Thoracic aorta (tissue), 2 donors: ENCODE measurements around the gene TADA3. TPM values are rescaled to one million over a fixed set of nuclear protein-coding genes. Genes with fewer than 3 reads are reported as not detected.
A peak's percentile ranks its signal among the peaks of the same experiment; 100 is the strongest.

Experiments used
- ATAC-seq: fragments of 150-250 bp; one replicate; pipeline ENCODE4 v1.8.0; 2017; ENCODE audit warnings: low read depth; ENCODE audit not compliant: insufficient number of reproducible peaks, low FRiP score
- DNase-seq: peaks from one replicate; pipeline ENCODE4 v3.0.0-alpha.2; 2020; ENCODE audit warnings: low spot score
- H3K27ac ChIP-seq, 2 donors: fragments of 200-600 bp; sonication (generic); 1 replicate in 1 of 2; 2 replicates in 1 of 2; pipeline ENCODE4 v1.5.1; 2016; ENCODE audit warnings: mild to moderate bottlenecking in 2 of 2, moderate library complexity in 2 of 2
- H3K27me3 ChIP-seq: fragments of 200-600 bp; sonication (generic); replicated peaks from 2 replicates; pipeline ENCODE4 v1.6.0; 2016; ENCODE audit warnings: mild to moderate bottlenecking; ENCODE audit not compliant: insufficient read depth
- H3K36me3 ChIP-seq: fragments of 200-600 bp; sonication (generic); one replicate; pipeline ENCODE4 v1.5.1; 2016
- H3K4me1 ChIP-seq, 2 donors: fragments of 200-600 bp; sonication (generic); 1 replicate in 1 of 2; 2 replicates in 1 of 2; pipeline versions ENCODE4 v1.5.1 to v1.6.0; 2016; ENCODE audit warnings: low read depth in 2 of 2, mild to moderate bottlenecking in 1 of 2; ENCODE audit not compliant: control insufficient read depth in 1 of 2
- H3K4me3 ChIP-seq: fragments of 200-600 bp; sonication (generic); 2 replicates; pipeline ENCODE4 v1.5.1; 2016; ENCODE audit warnings: mild to moderate bottlenecking
- H3K9me3 ChIP-seq: fragments of 200-600 bp; sonication (generic); 2 replicates; pipeline ENCODE4 v1.5.1; 2016
- total RNA-seq, 2 donors: library from RNA; depleted of rRNA; stranded (reverse); fragments of >200 nt; gene quantifications; one replicate each; pipeline versions ENCODE4 v1.1.0 to v1.2.3, GENCODE V29; 2016
- TF ChIP-seq, protein P1 (sequence below): fragments of 200-600 bp; sonication (generic); IDR thresholded peaks from one replicate; pipeline ENCODE4 v1.5.1; 2019; ENCODE audit warnings: antibody characterized with exemption

Gene TADA3
- total RNA-seq, 2 donors from 2014 or later = 61.7 to 73.6 TPM

DNA sequence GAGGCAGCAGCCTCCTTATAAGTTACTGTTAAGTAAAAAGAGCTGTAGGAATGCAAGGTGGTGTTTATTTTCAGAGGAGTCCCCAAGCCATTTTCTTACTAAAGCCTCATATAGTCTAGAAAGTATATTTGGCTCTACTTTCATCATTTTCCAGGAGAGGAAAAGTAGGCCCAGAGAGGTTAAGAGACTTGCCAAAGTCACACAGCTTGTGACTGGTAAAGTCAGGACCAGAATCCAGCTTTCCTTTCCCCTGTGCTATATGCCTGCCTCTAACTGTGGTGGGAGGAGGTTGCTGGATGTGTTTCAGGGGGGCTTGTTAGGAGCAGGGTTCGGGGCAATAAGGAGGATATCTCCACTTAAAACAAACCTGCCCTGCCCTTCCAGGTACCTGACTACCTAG lies 49.7 kb downstream of the TADA3 start:
- DNase-seq = no peak
- Histone ChIP-seq H3K27me3 (no peaks in the 10 kb centered on the region), H3K36me3 (peaks cover 97% of the 10 kb centered on the region), H3K4me1 (no peaks in the 10 kb centered on the region), H3K9me3 (no peaks in the 10 kb centered on the region), H3K4me3 (no peak overlapping the region), H3K27ac (no peak overlapping the region)
- no peak for ATAC-seq
- TF ChIP-seq, protein P1, sequence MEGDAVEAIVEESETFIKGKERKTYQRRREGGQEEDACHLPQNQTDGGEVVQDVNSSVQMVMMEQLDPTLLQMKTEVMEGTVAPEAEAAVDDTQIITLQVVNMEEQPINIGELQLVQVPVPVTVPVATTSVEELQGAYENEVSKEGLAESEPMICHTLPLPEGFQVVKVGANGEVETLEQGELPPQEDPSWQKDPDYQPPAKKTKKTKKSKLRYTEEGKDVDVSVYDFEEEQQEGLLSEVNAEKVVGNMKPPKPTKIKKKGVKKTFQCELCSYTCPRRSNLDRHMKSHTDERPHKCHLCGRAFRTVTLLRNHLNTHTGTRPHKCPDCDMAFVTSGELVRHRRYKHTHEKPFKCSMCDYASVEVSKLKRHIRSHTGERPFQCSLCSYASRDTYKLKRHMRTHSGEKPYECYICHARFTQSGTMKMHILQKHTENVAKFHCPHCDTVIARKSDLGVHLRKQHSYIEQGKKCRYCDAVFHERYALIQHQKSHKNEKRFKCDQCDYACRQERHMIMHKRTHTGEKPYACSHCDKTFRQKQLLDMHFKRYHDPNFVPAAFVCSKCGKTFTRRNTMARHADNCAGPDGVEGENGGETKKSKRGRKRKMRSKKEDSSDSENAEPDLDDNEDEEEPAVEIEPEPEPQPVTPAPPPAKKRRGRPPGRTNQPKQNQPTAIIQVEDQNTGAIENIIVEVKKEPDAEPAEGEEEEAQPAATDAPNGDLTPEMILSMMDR = no peak

DNA sequence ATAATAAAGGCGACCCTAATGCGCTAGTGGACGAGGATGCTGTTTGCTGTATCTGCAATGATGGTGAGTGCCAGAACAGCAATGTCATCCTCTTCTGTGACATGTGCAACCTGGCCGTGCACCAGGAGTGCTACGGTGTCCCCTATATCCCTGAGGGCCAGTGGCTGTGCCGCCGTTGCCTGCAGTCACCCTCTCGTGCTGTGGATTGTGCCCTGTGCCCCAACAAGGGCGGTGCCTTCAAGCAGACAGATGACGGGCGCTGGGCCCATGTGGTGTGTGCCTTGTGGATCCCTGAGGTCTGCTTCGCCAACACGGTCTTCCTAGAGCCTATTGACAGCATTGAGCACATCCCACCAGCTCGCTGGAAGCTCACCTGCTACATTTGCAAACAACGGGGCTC lies 53.1 kb downstream of the TADA3 start:
- Histone ChIP-seq H3K36me3 (peaks cover 82% of the 10 kb centered on the region), H3K4me3 (no peak overlapping the region), H3K27me3 (no peaks in the 10 kb centered on the region), H3K9me3 (no peaks in the 10 kb centered on the region), H3K27ac (no peak overlapping the region), H3K4me1 (peaks cover 0 to 6% of the 10 kb centered on the region in 2 donors)
- ATAC-seq (no peak), DNase-seq (no peak)
- TF ChIP-seq, protein P1 = no peak

DNA sequence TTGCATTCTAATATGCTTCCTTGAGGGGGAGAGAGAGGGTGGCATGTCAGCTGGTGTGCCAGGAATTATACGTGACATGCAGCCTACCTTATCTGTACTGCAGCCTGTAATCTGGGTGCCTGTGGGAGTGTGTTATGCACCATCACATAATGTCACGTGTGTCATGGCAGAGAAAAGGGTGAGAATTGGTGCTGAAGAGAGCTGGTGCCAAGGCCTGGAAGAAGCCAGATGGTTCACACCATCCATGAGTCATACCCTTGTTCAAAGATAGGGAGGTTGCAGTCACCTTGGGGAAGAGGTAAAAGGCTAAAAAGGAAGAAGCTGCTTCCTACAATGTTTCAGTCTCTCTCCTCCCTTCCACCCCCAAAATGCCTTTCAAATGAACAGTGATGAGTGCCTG lies 55.4 kb downstream of the TADA3 start:
- no peak overlapping the region for H3K27ac ChIP-seq
- H3K9me3 ChIP-seq = no peaks in the 10 kb centered on the region
- no peaks in the 10 kb centered on the region for H3K27me3 ChIP-seq
- peaks cover 59% of the 10 kb centered on the region for H3K36me3 ChIP-seq
- no peak overlapping the region for H3K4me3 ChIP-seq
- peaks cover 15 to 26% of the 10 kb centered on the region in 2 donors for H3K4me1 ChIP-seq
- ATAC-seq = no peak
- DNase-seq = no peak
- TF ChIP-seq, protein P1 = no peak

GRCh38 chr3:9732740-9733115 lies 59.5 kb downstream of the TADA3 start:
- H3K4me3 ChIP-seq = peak overlapping the region; percentile 92
- no peak overlapping the region for H3K27ac ChIP-seq
- peaks cover 20% of the 10 kb centered on the region for H3K36me3 ChIP-seq
- TF ChIP-seq, protein P1 = no peak
- peaks cover 15 to 31% of the 10 kb centered on the region in 2 donors for H3K4me1 ChIP-seq
- no peak for DNase-seq
- no peaks in the 10 kb centered on the region for H3K9me3 ChIP-seq
- H3K27me3 ChIP-seq = no peaks in the 10 kb centered on the region
- no peak for ATAC-seq

DNA sequence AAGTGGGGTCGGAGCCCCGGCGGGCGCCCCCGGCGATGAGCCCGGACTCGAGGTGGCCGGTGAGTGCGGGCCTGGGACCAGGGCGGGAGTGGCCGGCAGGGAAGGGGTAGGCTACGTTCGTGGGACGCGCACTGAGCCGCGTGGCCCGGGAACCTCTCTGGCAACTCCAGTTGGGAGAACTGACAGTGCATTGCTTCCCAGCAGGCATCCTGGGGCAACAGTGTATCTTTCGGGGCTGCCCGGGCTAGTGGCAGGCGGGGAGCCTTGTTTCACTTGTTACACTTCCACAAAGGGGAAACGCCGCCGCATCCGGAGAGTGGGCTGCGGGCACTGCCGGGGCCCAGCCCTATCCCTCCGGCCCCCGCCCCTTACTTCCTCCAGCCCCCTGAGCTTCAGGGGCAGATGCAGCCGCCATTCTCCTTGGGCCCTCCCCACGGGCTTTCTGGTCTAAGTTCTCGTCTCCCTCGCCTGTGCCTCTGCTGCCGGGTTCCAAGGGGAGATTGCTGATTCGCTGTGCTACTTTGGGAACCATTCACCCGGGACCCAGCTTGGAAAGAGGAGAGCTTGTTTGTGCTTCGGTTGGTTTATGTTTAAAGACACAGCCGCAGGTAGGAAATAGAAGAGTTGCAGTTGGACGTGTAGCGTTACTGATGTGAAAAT lies 60.1 kb downstream of the TADA3 start:
- H3K4me1 ChIP-seq = peaks cover 15 to 31% of the 10 kb centered on the region in 2 donors
- no peak for DNase-seq
- ATAC-seq = no peak

More for the DNA sequence above, 60.1 kb downstream of the TADA3 start:
- peak overlapping the region; percentile 92 for H3K4me3 ChIP-seq
- no peaks in the 10 kb centered on the region for H3K9me3 ChIP-seq
- peak overlapping the region; percentile 94 to 97 for H3K27ac ChIP-seq
- peaks cover 14% of the 10 kb centered on the region for H3K36me3 ChIP-seq
- TF ChIP-seq, protein P1 = no peak
- H3K27me3 ChIP-seq = no peaks in the 10 kb centered on the region
